ENCODE data around the gene C4B.
"Not testable (repeated sequence)": the region's sequence is repeated elsewhere in the genome, so short reads cannot be mapped to it uniquely, and the experiment has no call there.

Gene C4B

DNA sequence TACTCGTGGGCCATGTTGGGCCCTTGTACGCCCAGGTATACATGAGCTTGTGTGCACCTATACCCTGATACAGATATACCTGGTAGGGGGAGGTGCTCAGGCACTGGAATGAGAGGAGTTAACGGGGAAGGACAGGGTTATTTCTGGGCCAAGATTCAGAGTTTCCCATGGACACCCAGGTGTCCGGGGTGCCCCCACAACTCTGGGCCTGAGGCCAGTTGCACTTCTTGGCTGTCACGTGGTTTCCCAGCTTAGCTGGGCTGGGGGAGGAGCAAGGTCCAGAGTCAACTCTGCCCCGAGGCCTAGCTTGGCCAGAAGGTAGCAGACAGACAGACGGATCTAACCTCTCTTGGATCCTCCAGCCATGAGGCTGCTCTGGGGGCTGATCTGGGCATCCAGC is 32.9 kb upstream of the C4B start, which contains the start of gene C4A:
TSS of gene C4A (plus strand) at position 314 of the 400 bp plus-strand sequence. CDS start at position 365, 51 bp downstream.
- DNase-seq = not testable (repeated sequence)

DNA sequence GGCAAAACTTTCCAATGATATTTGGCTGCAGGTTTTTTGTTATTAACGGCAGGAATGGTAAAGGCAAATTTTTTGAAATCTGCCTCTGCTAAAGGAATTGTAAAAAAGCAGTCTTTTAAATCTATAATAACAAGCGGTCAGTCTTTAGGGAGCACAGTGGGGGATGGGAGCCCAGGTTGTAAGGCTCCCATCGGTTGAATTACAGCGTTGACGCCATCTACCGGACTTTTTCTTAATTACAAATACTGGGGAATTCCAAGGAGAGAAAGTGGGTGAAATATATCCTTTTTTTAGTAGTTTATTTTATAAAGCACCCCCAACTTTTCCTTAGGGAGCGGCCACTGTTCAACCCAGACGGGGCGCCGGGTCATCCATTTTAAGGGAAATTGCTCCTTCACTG is 25.2 kb upstream of the C4B start:
- DNase-seq = not testable (repeated sequence)

DNA sequence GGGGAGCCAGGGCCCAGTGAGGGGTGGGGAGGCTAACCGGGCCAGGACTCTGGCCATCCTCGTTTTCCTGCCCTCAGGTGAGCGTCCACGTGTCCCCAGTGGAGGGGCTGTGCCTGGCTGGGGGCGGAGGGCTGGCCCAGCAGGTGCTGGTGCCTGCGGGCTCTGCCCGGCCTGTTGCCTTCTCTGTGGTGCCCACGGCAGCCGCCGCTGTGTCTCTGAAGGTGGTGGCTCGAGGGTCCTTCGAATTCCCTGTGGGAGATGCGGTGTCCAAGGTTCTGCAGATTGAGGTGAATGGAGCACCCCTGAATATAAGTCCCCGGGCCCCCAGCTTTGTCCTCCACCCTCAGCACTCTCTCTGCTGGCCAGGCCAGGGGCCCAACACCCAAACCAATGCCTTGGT is 20.2 kb upstream of the C4B start:
- DNase-seq = not testable (repeated sequence)

DNA sequence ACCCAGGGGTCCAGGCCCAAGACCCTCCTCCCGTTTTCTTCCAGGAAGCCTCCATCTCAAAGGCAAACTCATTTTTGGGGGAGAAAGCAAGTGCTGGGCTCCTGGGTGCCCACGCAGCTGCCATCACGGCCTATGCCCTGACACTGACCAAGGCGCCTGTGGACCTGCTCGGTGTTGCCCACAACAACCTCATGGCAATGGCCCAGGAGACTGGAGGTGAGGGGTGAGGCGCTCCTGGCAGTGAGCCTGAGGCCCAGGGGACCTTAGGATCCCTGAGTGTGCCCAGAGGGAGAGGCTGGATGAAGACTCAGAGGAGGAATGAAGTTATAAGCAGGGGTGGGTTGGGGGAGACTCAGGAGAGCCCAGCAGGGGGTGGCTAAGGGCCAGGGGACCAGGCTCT is 18.2 kb upstream of the C4B start:
- not testable (repeated sequence) for DNase-seq

DNA sequence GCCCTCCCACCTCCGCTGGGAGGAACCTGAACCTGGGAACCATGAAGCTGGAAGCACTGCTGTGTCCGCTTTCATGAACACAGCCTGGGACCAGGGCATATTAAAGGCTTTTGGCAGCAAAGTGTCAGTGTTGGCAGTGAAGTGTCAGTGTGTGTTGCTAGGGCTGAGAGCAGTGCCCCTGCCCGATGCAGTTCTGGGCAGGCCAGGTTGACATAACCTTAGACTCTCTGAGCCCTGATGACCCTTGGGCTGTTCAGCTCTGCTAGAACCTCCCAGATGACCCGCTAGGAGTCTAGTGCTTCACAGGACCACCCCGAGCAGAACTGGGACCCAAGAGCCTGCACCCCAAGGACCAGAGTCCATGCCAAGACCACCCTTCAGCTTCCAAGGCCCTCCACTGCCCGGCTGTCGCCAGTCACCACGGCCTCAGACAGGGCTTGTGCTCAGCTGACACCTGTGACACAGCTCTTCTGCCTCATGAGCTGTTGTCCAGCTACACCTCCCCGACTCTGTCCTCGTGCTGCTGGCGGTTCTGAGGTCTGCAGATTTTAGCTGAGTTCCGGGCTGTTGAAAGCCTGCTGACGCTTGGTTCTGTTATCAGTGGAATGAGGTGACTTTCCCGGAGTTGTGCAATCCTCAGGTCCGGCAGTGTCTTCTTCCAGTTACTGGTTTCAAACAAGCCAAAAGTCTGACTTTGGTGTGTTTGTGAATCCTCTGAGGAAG is 11.9 kb upstream of the C4B start:
- not testable (repeated sequence) for DNase-seq

DNA sequence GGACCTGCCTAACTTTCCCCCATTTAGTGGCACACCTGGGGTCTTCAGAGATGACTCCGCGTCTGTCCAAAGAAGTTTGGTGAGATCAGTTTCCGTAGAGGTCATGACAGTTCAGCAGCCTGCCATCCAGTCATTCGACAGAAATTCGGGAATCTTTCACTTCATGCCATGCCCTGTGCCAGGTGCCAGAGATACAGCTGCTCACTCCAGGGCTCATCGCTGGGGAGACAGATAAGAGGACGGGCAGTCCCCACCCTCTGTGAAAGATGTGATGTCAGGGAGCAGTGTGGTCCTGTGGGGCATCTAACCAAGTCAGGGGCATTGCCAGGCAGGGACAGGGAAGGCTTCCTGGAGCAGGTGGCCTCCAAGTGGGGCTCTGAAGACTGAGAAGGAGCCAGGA is 11.3 kb upstream of the C4B start:
- not testable (repeated sequence) for DNase-seq

DNA sequence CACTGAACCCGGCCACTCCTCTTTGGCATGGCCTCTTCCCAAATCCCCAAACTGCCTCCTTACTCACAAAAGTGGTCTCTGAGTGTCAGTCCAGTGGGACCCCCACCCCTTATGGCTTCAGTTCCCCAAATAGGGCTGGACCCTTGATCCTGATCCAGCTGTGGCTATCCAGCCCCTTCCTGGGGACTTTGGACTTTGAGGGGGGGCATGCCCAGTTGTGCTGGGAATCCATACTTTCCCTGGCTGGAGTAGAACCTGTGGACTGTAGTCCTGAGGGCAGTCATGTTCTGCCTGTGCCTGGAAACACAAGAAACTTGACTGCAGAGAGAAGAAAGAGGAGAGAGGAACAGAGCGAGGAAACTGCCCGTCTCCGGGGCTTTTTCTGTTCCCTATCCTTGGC is 10.2 kb upstream of the C4B start:
- not testable (repeated sequence) for DNase-seq

DNA sequence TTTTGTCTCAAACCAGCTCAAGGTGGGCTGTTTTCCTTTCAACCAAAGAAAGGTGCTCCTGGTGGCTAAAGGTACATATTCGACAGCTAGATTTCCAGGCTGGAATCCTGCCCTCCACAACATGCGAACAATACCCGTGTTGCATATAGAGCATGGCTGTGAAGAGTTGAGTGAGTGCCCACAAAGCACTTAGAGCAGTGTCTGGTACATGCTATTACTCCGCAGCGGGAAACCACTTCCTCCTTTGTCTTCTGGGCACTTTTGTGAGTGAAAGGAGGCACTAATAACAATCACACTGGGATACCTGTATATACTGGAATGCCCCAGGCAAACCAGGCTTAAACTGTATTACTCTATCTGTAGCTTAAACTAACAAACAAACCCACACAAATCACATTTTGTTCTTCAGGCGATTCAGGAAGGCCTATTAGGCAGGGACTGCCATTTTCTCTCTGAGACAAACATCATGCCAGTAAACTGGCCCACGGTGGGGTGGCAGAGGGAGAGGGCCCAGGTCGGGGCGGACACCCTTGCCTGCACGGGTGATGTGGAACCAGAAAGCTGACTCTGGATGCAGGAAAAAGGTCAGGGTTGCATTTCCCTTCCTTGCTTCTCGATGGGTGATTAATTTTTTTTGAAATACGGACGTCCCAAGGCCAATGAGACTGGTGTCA is 9.6 kb upstream of the C4B start:
- not testable (repeated sequence) for DNase-seq

DNA sequence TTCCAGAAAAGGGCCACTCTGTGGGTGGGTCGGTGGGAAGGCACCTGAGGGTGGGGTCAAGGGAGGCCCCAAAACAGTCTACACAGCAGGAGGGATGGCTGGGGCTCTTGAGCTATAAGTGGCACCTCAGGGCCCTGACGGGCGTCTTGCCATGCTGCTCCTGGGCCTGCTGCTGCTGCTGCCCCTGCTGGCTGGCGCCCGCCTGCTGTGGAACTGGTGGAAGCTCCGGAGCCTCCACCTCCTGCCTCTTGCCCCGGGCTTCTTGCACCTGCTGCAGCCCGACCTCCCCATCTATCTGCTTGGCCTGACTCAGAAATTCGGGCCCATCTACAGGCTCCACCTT is 9.1 kb upstream of the C4B start:
- DNase-seq = not testable (repeated sequence)

DNA sequence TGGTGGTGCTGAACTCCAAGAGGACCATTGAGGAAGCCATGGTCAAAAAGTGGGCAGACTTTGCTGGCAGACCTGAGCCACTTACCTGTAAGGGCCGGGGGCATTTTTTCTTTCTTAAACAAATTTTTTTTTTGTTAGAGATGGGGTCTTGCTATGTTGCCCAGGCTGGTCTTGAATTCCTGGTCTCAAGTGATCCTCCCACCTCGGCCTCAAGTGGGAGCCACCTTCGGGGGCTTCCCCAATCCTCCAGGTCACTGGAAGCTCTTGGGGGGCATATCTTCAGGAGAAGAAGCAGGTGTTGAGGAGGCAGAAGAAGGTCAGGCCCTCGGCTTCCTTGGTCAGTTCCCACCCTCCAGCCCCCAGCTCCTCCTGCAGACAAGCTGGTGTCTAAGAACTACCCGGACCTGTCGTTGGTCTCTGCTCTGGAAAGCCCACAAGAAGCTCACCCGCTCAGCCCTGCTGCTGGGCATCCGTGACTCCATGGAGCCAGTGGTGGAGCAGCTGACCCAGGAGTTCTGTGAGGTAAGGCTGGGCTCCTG is 8.5 kb upstream of the C4B start:
- not testable (repeated sequence) for DNase-seq

DNA sequence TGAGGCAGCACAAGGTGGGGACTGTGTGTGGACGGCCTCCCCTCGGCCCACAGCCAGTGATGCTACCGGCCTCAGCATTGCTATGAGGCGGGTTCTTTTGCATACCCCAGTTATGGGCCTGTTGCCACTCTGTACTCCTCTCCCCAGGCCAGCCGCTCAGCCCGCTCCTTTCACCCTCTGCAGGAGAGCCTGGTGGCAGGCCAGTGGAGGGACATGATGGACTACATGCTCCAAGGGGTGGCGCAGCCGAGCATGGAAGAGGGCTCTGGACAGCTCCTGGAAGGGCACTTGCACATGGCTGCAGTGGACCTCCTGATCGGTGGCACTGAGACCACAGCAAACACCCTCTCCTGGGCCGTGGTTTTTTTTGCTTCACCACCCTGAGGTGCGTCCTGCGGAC is 7.5 kb upstream of the C4B start:
- DNase-seq = not testable (repeated sequence)

DNA sequence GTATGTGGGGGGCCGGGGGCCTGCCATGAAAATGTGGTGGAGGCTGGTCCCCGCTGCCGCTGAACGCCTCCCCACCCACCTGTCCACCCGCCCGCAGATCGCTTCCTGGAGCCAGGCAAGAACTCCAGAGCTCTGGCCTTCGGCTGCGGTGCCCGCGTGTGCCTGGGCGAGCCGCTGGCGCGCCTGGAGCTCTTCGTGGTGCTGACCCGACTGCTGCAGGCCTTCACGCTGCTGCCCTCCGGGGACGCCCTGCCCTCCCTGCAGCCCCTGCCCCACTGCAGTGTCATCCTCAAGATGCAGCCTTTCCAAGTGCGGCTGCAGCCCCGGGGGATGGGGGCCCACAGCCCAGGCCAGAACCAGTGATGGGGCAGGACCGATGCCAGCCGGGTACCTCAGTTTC is 6.6 kb upstream of the C4B start:
- not testable (repeated sequence) for DNase-seq

DNA sequence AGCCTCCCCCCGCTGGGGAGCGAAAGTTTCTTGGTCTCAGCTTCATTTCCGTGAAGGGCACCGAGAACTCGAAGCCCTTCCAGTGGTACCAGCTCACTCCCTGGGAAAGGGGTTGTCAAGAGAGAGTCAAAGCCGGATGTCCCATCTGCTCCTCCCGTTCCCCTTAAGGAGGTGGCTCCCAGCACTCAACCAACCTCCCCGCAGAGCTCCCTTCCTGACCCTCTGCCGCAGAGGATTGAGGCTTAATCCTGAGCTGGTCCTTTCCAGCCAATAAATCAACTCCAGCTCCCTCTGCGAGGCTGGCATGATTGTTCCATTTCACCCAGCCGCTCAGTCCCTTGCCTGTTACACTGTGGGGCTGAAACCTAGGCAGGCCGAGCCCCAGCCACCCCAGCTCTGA is 6.0 kb upstream of the C4B start:
- DNase-seq = not testable (repeated sequence)

DNA sequence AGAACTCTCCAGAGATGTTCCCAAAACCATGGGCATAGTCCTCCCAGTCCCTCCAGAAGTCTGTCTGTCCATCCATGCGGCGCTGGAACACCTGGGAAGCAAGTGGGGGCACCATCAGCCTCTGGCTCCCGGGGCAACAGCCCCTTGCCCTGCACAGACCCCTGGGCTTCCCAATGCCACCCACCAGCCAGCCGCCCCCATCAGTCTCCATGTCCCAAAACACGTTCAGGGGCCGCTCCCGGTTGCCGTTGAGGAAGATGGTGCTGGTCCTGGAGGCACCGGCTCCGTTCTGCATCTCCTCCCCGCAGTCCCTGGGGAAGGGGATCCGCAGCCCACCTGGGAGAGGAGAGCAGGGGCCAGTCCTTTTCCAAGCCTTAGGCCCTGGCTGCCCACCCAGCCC is 5.1 kb upstream of the C4B start:
- DNase-seq = not testable (repeated sequence)

DNA sequence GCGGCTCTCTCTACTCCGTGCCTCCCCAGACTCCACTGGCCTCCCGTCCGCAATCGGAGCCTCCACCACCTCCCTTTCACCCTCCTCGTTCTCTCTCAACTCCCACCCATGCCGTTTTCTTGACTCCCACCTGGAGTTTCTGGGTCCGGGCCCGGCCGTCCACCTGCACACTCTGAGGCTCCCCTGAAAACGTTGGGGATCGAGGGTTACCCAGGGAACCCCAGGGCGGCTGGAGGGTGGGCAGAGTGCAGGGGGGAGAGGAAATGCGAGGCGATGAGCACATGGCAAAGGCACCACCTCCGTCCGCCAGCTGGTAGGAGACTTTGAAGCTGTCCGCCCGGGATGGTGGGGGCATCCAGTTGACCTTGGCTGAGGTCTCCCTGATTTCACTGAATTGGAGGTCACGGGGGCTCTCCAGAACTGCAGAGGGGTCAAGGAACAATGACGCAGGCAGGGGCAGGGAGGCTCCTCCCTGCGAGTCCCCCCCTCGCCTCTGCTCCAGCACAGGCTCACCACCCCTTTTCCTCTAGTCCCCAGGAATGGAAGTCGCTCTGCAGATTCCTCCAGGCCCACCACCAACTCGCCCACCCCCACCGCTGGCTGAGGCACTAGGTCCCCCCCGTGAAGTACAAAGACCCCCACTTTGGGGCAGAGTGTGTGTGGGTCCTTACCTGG is 3.6 kb upstream of the C4B start:
- not testable (repeated sequence) for DNase-seq

DNA sequence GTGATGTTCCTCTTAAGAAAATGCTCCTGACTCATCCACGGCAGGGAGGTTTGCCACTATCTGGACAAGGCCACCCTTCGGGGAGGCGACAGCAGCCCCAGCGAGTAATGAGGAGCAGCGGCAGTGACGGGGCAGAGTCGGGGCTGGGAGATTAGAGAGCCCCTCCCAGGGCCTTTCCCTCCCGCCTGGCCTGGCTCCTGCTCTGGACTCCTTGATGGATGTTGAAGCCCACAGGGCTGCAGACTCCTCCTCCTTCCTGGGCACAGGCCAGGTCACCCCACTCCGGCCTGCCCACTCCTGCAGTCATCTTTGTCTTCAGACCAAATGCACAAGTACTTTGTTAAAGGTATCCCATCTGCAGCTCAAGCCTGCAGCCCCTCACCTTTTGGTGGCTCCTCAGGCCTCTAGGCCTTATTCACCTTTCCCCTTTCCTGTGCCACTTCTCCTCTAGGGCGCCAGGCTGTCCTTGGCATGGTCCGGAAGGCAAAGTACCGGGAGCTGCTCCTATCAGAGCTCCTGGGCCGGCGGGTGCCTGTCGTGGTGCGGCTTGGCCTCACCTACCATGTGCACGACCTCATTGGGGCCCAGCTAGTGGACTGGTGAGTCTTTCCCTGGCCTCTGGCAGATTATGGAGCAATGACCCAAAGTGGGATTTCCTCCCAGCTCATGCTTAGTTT is 1.5 kb upstream of the C4B start:
- DNase-seq = not testable (repeated sequence)

DNA sequence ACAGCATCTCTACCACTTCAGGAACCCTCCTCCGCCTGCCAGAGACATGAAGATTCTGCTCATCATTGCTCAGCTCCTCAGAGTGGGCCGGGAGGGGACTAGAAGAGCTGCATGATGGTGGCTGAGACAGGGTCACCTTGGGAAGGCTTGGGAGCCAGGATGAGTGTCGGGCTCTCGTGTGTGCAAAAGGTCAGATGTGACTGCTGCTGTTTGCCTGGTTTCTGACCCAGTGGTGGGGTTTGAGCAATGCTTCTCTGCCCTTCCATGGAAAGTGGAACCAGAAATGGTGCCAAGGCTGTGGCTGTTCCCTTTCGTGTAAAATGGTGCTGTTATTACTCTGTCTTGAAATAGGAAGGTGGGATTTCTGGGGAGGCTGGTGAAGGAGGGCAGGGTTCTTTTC is 857 bp upstream of the C4B start:
- not testable (repeated sequence) for DNase-seq

DNA sequence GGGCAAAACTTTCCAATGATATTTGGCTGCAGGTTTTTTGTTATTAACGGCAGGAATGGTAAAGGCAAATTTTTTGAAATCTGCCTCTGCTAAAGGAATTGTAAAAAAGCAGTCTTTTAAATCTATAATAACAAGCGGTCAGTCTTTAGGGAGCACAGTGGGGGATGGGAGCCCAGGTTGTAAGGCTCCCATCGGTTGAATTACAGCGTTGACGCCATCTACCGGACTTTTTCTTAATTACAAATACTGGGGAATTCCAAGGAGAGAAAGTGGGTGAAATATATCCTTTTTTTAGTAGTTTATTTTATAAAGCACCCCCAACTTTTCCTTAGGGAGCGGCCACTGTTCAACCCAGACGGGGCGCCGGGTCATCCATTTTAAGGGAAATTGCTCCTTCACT is 7.5 kb downstream of the C4B start:
- DNase-seq = not testable (repeated sequence)

DNA sequence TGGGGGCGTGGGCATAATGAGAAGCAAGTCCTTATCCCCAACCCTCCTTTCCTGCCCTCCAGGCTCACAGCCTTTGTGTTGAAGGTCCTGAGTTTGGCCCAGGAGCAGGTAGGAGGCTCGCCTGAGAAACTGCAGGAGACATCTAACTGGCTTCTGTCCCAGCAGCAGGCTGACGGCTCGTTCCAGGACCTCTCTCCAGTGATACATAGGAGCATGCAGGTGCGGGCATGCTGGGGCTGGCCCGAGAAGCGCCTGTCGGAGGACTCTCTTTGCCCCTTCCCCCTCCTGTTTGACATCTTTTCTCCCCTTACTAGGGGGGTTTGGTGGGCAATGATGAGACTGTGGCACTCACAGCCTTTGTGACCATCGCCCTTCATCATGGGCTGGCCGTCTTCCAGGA is 14.0 kb downstream of the C4B start:
- not testable (repeated sequence) for DNase-seq

DNA sequence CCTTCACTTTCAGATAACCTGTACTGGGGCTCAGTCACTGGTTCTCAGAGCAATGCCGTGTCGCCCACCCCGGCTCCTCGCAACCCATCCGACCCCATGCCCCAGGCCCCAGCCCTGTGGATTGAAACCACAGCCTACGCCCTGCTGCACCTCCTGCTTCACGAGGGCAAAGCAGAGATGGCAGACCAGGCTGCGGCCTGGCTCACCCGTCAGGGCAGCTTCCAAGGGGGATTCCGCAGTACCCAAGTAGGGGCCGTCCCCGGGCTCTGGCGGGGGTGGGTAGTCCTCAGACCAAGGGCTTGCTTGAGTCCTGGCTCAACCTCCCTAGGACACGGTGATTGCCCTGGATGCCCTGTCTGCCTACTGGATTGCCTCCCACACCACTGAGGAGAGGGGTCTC is 15.0 kb downstream of the C4B start:
- not testable (repeated sequence) for DNase-seq

DNA sequence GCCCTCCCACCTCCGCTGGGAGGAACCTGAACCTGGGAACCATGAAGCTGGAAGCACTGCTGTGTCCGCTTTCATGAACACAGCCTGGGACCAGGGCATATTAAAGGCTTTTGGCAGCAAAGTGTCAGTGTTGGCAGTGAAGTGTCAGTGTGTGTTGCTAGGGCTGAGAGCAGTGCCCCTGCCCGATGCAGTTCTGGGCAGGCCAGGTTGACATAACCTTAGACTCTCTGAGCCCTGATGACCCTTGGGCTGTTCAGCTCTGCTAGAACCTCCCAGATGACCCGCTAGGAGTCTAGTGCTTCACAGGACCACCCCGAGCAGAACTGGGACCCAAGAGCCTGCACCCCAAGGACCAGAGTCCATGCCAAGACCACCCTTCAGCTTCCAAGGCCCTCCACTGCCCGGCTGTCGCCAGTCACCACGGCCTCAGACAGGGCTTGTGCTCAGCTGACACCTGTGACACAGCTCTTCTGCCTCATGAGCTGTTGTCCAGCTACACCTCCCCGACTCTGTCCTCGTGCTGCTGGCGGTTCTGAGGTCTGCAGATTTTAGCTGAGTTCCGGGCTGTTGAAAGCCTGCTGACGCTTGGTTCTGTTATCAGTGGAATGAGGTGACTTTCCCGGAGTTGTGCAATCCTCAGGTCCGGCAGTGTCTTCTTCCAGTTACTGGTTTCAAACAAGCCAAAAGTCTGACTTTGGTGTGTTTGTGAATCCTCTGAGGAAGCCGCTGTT is 20.9 kb downstream of the C4B start:
- not testable (repeated sequence) for DNase-seq

DNA sequence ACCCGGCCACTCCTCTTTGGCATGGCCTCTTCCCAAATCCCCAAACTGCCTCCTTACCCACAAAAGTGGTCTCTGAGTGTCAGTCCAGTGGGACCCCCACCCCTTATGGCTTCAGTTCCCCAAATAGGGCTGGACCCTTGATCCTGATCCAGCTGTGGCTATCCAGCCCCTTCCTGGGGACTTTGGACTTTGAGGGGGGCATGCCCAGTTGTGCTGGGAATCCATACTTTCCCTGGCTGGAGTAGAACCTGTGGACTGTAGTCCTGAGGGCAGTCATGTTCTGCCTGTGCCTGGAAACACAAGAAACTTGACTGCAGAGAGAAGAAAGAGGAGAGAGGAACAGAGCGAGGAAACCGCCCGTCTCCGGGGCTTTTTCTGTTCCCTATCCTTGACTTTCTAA is 22.5 kb downstream of the C4B start:
- not testable (repeated sequence) for DNase-seq
